IMR-90 (cell line): ENCODE results near the gene SPTLC2. TPM values are rescaled to one million over a fixed set of nuclear protein-coding genes. Genes with fewer than 3 reads are reported as not detected.
A peak's percentile ranks its signal among the peaks of the same experiment; 100 is the strongest.

ENCODE experiments used
- ATAC-seq: fragments of 200-7000 bp; cut with Tn5 transposase; 2 replicates; pipeline ENCODE4 v1.9.1; 2020; ENCODE audit warnings: low read depth, mild to moderate bottlenecking, moderate library complexity
- BruUV-seq: library from RNA; stranded (reverse); fragments of 400-500 nt; replicated peaks from 2 replicates; lab custom pipeline; 2021; lab: Mats Ljungman, UMichigan
- CTCF ChIA-PET: fragments of 300-600 bp; formaldehyde crosslinking; extraction: SDS; loops from one replicate; lab custom pipeline; 2021; ENCODE audit warnings: antibody characterized with exemption; lab: Yijun Ruan, JAX
- POLR2A ChIA-PET: fragments of 300-600 bp; sonication (Branson Sonifier 250); formaldehyde crosslinking; loops from one replicate; lab custom pipeline; 2022; ENCODE audit warnings: antibody characterized with exemption; ENCODE audit not compliant: unreplicated experiment; lab: Charles Lee
- DNase-seq: peaks from one replicate; pipeline ENCODE4 v3.0.0; 2013
- H2AFZ ChIP-seq: replicated peaks from 2 replicates; pipeline ENCODE3; 2013; ENCODE audit warnings: low read length, mild to moderate bottlenecking; ENCODE audit not compliant: poor library complexity
- H2AK5ac ChIP-seq: 2 replicates; pipeline ENCODE4 v1.6.1; 2013; ENCODE audit warnings: low read depth, low read length, inconsistent platforms
- H2AK9ac ChIP-seq: replicated peaks from 2 replicates; pipeline ENCODE3; 2013; ENCODE audit warnings: mild to moderate bottlenecking, low read depth, low read length, moderate library complexity; ENCODE audit not compliant: poor library complexity
- H2BK120ac ChIP-seq: 2 replicates; pipeline ENCODE4 v1.6.1; 2013; ENCODE audit warnings: low read depth, low read length, inconsistent platforms
- H2BK15ac ChIP-seq: 3 replicates; pipeline ENCODE4 v1.6.1; 2013; ENCODE audit warnings: low read depth, low read length, inconsistent platforms
- H2BK20ac ChIP-seq: 2 replicates; pipeline ENCODE4 v1.6.1; 2013; ENCODE audit warnings: low read depth, mild to moderate bottlenecking, inconsistent platforms, low read length, moderate library complexity
- H2BK5ac ChIP-seq: 2 replicates; pipeline ENCODE4 v1.6.1; 2013; ENCODE audit warnings: mild to moderate bottlenecking, low read depth, low read length, inconsistent platforms; ENCODE audit not compliant: poor library complexity, severe bottlenecking
- H3K14ac ChIP-seq: replicated peaks from 2 replicates; pipeline ENCODE4 v1.6.1; 2013; ENCODE audit warnings: low read depth, low read length, inconsistent platforms
- H3K18ac ChIP-seq: 2 replicates; pipeline ENCODE4 v1.6.1; 2013; ENCODE audit warnings: low read depth, low read length, control low read depth
- H3K23ac ChIP-seq: 2 replicates; pipeline ENCODE4 v1.6.1; 2013; ENCODE audit warnings: low read depth, low read length, inconsistent platforms
- H3K27ac ChIP-seq: 2 replicates; pipeline ENCODE4 v1.5.1; 2013; ENCODE audit warnings: mild to moderate bottlenecking, control low read depth, low read length; ENCODE audit not compliant: insufficient read depth
- H3K27me3 ChIP-seq: 2 replicates; pipeline ENCODE4 v1.6.1; 2013; ENCODE audit warnings: low read length; ENCODE audit not compliant: control insufficient read depth, insufficient read depth
- H3K36me3 ChIP-seq: 2 replicates; pipeline ENCODE4 v1.6.1; 2013; ENCODE audit warnings: low read length, mixed read lengths; ENCODE audit not compliant: control insufficient read depth, insufficient read depth
- H3K4ac ChIP-seq: 2 replicates; pipeline ENCODE4 v1.6.1; 2013; ENCODE audit warnings: low read depth, low read length, inconsistent platforms
- H3K4me1 ChIP-seq: 2 replicates; pipeline ENCODE4 v1.6.1; 2013; ENCODE audit warnings: low read length, mixed read lengths; ENCODE audit not compliant: control insufficient read depth, insufficient read depth
- H3K4me2 ChIP-seq: 2 replicates; pipeline ENCODE4 v1.6.1; 2013; ENCODE audit warnings: low read depth, mild to moderate bottlenecking, control low read depth, low read length, moderate library complexity
- H3K4me3 ChIP-seq: 2 replicates; pipeline ENCODE4 v1.5.1; 2013; ENCODE audit warnings: low read depth, mild to moderate bottlenecking, control low read depth, low read length, moderate library complexity; ENCODE audit not compliant: insufficient read depth
- H3K56ac ChIP-seq: 2 replicates; pipeline ENCODE4 v1.6.1; 2013; ENCODE audit warnings: low read length, inconsistent platforms; ENCODE audit not compliant: insufficient read depth; ENCODE audit errors: extremely low read depth
- H3K79me1 ChIP-seq, 2 experiments: 2 replicates each; pipeline ENCODE4 v1.6.1; 2013; ENCODE audit warnings: low read length in 2 of 2, inconsistent platforms in 1 of 2, low read depth in 1 of 2
- H3K9ac ChIP-seq: 2 replicates; pipeline ENCODE4 v1.6.1; 2013; ENCODE audit warnings: low read depth, low read length, control low read depth
- H3K9me1 ChIP-seq: 2 replicates; pipeline ENCODE4 v1.6.1; 2013; ENCODE audit warnings: low read length, inconsistent platforms; ENCODE audit not compliant: insufficient read depth
- H3K9me3 ChIP-seq: 2 replicates; pipeline ENCODE4 v1.6.1; 2013; ENCODE audit warnings: low read length; ENCODE audit not compliant: control insufficient read depth, insufficient read depth
- H4K20me1 ChIP-seq: 2 replicates; pipeline ENCODE4 v1.6.1; 2013; ENCODE audit warnings: low read length, inconsistent platforms; ENCODE audit not compliant: insufficient read depth
- H4K5ac ChIP-seq: 2 replicates; pipeline ENCODE4 v1.6.1; 2013; ENCODE audit warnings: mild to moderate bottlenecking, low read depth, low read length, control low read depth
- H4K8ac ChIP-seq, 2 experiments: 2 replicates each; pipeline ENCODE4 v1.6.1; 2013; ENCODE audit warnings: low read depth in 2 of 2, low read length in 2 of 2, control low read depth in 1 of 2, inconsistent platforms in 1 of 2
- H4K91ac ChIP-seq: 2 replicates; pipeline ENCODE4 v1.6.1; 2013; ENCODE audit warnings: low read depth, low read length, inconsistent platforms; ENCODE audit not compliant: insufficient read depth
- BHLHE40 ChIP-seq: fragments of 150-350 bp; IDR thresholded peaks from 2 replicates; pipeline ENCODE4 v1.6.1; 2016; ENCODE audit warnings: mild to moderate bottlenecking, low read depth, low read length
- RCOR1 ChIP-seq: IDR thresholded peaks from 2 replicates; pipeline ENCODE4 v1.6.1; 2012; ENCODE audit warnings: mild to moderate bottlenecking, low read length, improper control_type of control experiment; ENCODE audit not compliant: insufficient replicate concordance
- SMC3 ChIP-seq: fragments of 150-350 bp; IDR thresholded peaks from 2 replicates; pipeline ENCODE4 v1.6.1; 2016; ENCODE audit warnings: low read depth, mild to moderate bottlenecking, antibody characterized with exemption, low read length, moderate library complexity
- WGBS, 2 experiments: methylation state at CpG; one replicate each; pipeline versions ENCODE4 v1.1.5 to v1.1.7; 2013; ENCODE audit warnings: missing lambda C conversion rate in 2 of 2; ENCODE audit not compliant: insufficient read length in 1 of 2; ENCODE audit errors: extremely low coverage in 2 of 2; 5-methylcytosine and 5-hydroxymethylcytosine counted together
- dilution Hi-C: fragments of 300-500 bp; cut with HindIII; formaldehyde crosslinking; loops from one replicate; pipeline ENCODE4 v1.14.3; 2018; ENCODE audit warnings: low sequenced_read_pairs; ENCODE audit not compliant: unreplicated experiment
- in situ Hi-C: fragments of 300-500 bp; cut with MboI; formaldehyde crosslinking; loops from 3 replicates; pipeline ENCODE4 v1.14.3; 2019; ENCODE audit warnings: low sequenced_read_pairs, inconsistent platforms, mixed read lengths
- intact Hi-C: fragments of 100-400 bp; cut with micrococcal nuclease; formaldehyde crosslinking; loops from 2 replicates; pipeline ENCODE4 v1.10.0; 2022
- polyA plus RNA-seq, 3 experiments: library from polyadenylated mRNA; depleted of rRNA; stranded (reverse); fragments of >200 nt; gene quantifications; 2 replicates each; pipeline ENCODE4 v1.2.3, GENCODE V29; 2012; ENCODE audit warnings: low replicate concordance in 1 of 3
- total RNA-seq: library from RNA; depleted of rRNA; stranded (reverse); fragments of >200 nt; gene quantifications from 2 replicates; pipeline ENCODE4 v1.2.3, GENCODE V29; 2012
- TF ChIP-seq, protein P1 (sequence below): fragments of 150-350 bp; IDR thresholded peaks from 2 replicates; pipeline ENCODE4 v1.6.1; 2017; ENCODE audit warnings: mild to moderate bottlenecking, antibody characterized with exemption, low read length, low read depth

Gene SPTLC2
- total and polyA plus RNA-seq, 2 of the 4 experiments (the other 2 are of a cell fraction) = 22.6 to 68.3 TPM

DNA sequence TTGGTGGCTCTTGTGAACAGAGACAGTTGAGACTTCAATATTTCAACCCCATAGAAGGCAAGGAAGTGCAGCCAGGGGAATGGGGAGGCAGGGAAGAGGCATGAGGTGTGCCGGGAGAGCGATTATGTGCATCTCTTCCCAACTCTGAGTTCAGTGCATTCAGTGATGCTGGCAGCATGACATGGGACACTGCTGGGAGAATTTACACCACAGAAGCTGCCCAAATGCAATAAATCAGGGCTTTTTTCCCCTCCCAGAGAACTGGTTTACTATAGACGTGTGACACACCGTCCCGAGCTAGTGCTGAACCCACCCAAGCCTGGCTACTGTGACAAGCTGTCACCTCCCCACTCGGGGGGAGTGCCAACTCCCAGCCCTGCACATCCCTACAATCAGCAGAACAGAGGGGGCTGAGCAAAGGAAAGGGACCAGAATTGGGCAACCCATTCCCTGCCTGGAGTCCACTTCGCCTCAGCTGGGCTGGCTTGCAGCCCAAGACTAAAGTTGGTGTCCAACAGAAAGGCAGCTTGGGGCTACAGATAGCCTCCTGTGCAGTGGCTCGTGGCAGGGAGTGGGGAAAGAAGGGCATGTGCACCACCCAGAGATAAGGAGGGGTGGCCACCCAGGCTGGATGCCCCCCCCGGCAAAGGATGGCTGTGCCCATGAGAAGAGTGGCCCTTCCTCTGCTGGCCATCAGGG is 141.8 kb downstream of the SPTLC2 start:
- Histone ChIP-seq H2BK15ac (no peak overlapping the region), H3K14ac (no peak overlapping the region), H3K4ac (no peak overlapping the region), H3K9ac (no peak overlapping the region), H3K18ac (no peak overlapping the region), H2BK20ac (no peak overlapping the region), H3K23ac (no peak overlapping the region), H2AK9ac (peak overlapping the region; percentile 70), H2AK5ac (no peak overlapping the region), H2BK120ac (no peak overlapping the region), H3K27me3 (peaks cover 19% of the 10 kb centered on the region), H4K20me1 (no peaks in the 10 kb centered on the region; the same call in 1 of the 2 replicates), H3K27ac (no peak overlapping the region), H3K4me3 (no peak overlapping the region), H3K56ac (no peak overlapping the region), H3K4me2 (no peak overlapping the region), H4K5ac (no peak overlapping the region), H3K9me3 (no peaks in the 10 kb centered on the region), H3K4me1 (no peaks in the 10 kb centered on the region), H3K79me1 (no peaks in the 10 kb centered on the region), H3K36me3 (peaks cover under 1% of the 10 kb centered on the region; the same call in 1 of the 2 replicates), H2AFZ (no peak overlapping the region), H3K9me1 (no peaks in the 10 kb centered on the region), H4K91ac (no peak overlapping the region), H4K8ac (no peak overlapping the region), H2BK5ac (no peak overlapping the region)
- in situ Hi-C loops (no loop called here), intact Hi-C loops (no loop called here), dilution Hi-C loops (no loop called here)
- BruUV-seq = no TSS peak
- ChIA-PET CTCF (interaction anchor here (0.6 kb wide), 1 partner anchor 29 kb away, joined by 4 read pairs; no protein-coding TSS in a partner anchor), POLR2A (no interaction called here)
- no peak; the same call in 1 of the 2 replicates for ATAC-seq
- no peak for TF ChIP-seq SMC3
- TF ChIP-seq, protein P1, sequence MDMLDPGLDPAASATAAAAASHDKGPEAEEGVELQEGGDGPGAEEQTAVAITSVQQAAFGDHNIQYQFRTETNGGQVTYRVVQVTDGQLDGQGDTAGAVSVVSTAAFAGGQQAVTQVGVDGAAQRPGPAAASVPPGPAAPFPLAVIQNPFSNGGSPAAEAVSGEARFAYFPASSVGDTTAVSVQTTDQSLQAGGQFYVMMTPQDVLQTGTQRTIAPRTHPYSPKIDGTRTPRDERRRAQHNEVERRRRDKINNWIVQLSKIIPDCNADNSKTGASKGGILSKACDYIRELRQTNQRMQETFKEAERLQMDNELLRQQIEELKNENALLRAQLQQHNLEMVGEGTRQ = no peak
- no peak for TF ChIP-seq RCOR1
- no peak for TF ChIP-seq BHLHE40
- no peak for DNase-seq
- 0% methylated on average over 1 of the region's 9 CpGs; no CpG with 5 or more reads in 1 of the 2 experiments for WGBS, 2 experiments
